NT2/D1 (cell line): ENCODE results near the gene TMEM217.
"Not testable (repeated sequence)": the region's sequence is repeated elsewhere in the genome, so short reads cannot be mapped to it uniquely, and the experiment has no call there.

ENCODE experiments used
- DNase-seq: peaks from one replicate; pipeline ENCODE4 v3.0.0-alpha.2; 2011; ENCODE audit warnings: low read depth, low spot score
- H3K27me3 ChIP-seq: 2 replicates; pipeline ENCODE4 v1.6.0; 2011; ENCODE audit warnings: mild to moderate bottlenecking; ENCODE audit not compliant: insufficient read length, insufficient read depth
- H3K36me3 ChIP-seq: 2 replicates; pipeline ENCODE4 v1.6.1; 2011; ENCODE audit warnings: mild to moderate bottlenecking, low read length, mixed read lengths; ENCODE audit not compliant: insufficient read depth, insufficient read length
- H3K4me1 ChIP-seq: 2 replicates; pipeline ENCODE4 v1.5.1; 2011; ENCODE audit not compliant: insufficient read depth, insufficient read length
- H3K4me3 ChIP-seq: 2 replicates; pipeline ENCODE4 v1.5.1; 2011; ENCODE audit warnings: low read depth; ENCODE audit not compliant: insufficient read length
- H3K9ac ChIP-seq: 2 replicates; pipeline ENCODE4 v1.6.0; 2011; ENCODE audit warnings: low read depth; ENCODE audit not compliant: insufficient read length
- H3K9me3 ChIP-seq: 2 replicates; pipeline ENCODE4 v1.5.1; 2011; ENCODE audit warnings: mild to moderate bottlenecking, low read length; ENCODE audit not compliant: insufficient read depth
- SUZ12 ChIP-seq: IDR thresholded peaks from 2 replicates; pipeline ENCODE4 v1.6.1; 2011; ENCODE audit not compliant: insufficient read length, insufficient read depth; ENCODE audit errors: extremely low read depth
- YY1 ChIP-seq: IDR thresholded peaks from 2 replicates; pipeline ENCODE4 v1.6.1; 2011; ENCODE audit not compliant: insufficient read length, insufficient read depth
- ZNF274 ChIP-seq: IDR thresholded peaks from 2 replicates; pipeline ENCODE4 v1.6.1; 2011; ENCODE audit warnings: mild to moderate bottlenecking, low read depth, low read length

The TMEM217 gene

DNA sequence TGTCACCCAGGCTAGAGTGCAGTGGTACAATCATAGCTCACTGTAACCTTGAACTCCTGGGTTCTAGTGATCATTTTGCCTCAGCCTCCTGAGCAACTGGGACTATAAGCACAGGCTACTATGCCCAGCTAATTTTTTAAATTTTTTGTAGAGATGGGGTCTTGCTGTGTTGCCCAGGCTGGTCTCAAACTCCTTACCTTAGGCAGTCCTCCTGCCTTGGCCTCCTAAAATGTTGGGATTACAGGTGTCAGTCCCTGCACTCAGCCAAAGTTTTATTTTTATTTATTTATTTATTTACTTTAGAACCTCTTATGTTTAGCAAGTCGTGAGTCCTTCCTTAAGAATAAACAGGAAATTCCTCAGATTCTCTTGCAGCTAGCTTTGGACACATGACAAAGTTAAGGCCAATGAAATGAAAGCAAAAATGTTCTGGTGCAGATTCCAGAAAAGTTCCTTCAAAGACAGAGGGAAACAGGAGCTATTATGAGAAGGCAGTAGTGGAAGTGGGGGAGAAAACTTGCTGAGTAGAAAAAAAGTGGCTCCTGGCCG is 68.9 kb downstream of the TMEM217 start:
- Histone ChIP-seq H3K9ac (no peak overlapping the region), H3K36me3 (no peaks in the 10 kb centered on the region), H3K4me3 (no peak overlapping the region), H3K9me3 (no peaks in the 10 kb centered on the region), H3K4me1 (no peaks in the 10 kb centered on the region), H3K27me3 (no peaks in the 10 kb centered on the region)
- no peak for DNase-seq
- TF ChIP-seq YY1 = no peak
- no peak for TF ChIP-seq ZNF274
- TF ChIP-seq SUZ12 = no peak

DNA sequence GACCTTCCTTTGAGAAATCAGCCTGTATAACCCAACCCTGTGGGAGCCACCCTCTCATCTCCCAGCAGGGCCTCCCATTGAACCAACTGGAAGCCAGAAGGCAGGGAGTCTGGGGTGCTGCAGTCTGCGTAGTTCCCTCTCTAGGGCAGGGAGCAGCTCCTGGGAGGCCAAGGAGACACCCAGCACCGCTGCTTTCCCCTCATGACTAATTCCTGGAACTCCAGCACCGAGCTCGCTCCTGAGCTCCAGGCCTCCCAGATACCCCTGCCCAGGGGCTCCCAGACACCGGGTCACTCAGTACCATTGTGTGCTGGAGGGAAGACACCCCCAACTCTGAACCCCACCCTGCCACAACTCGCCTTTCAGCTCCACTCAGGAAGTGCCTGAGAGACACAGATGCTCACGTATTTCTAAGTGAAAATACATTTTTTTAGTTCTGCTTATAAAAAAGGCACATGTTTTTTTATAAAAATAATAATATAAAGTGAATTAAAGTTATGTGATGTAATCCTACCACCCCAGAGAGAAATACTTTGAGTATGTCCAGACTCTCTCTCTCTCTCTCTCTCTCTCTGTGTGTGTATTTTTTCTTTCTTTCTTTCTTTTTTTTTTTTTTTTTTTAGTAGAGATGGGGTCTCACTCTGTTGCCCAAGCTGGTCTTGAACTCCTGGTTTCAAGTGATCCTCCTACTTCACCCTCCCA is 70.5 kb downstream of the TMEM217 start:
- TF ChIP-seq YY1 (no peak), SUZ12 (no peak), ZNF274 (no peak)
- H3K4me1 ChIP-seq = no peaks in the 10 kb centered on the region
- DNase-seq = no peak
- peak overlapping the region; percentile 24 for H3K9ac ChIP-seq
- H3K36me3 ChIP-seq = no peaks in the 10 kb centered on the region
- H3K9me3 ChIP-seq = no peaks in the 10 kb centered on the region
- no peaks in the 10 kb centered on the region for H3K27me3 ChIP-seq
- H3K4me3 ChIP-seq = no peak overlapping the region

DNA sequence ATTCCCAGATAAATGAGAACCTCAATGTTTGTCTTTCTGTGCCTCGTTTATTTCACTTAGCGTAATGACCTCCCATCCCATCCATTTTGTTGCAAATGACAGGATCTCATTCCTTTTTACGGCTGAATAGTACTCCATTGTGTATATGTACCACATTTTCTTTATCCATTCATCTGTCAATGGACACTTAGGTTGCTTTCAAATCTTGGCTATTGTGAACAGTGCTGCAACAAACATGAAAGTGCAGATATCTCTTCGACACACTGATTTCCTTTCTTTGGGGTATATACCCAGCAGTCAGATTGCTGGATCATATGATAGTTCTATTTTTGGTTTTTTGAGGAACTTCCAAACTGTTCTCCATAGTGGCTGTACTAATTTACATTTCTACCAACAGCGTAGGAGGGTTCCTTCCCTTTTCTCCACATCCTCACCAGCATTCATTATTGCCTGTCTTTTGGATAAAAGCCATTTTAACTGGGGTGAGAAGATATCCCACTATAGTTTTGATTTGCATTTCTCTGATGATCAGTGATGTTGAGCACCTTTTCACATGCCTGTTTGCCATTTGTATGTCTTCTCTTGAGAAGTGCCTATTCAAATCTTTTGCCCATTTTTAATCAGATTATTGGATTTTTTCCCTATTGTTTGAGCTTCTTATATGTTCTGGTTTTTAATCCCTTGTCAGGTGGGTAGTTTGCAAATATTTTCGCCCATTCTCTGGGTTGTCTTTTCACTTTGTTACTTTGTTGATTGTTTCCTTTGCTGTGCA is 71.8 kb downstream of the TMEM217 start:
- not testable (repeated sequence) for H3K4me1 ChIP-seq, H3K27me3 ChIP-seq, H3K36me3 ChIP-seq, H3K9me3 ChIP-seq, H3K9ac ChIP-seq, DNase-seq, H3K4me3 ChIP-seq

DNA sequence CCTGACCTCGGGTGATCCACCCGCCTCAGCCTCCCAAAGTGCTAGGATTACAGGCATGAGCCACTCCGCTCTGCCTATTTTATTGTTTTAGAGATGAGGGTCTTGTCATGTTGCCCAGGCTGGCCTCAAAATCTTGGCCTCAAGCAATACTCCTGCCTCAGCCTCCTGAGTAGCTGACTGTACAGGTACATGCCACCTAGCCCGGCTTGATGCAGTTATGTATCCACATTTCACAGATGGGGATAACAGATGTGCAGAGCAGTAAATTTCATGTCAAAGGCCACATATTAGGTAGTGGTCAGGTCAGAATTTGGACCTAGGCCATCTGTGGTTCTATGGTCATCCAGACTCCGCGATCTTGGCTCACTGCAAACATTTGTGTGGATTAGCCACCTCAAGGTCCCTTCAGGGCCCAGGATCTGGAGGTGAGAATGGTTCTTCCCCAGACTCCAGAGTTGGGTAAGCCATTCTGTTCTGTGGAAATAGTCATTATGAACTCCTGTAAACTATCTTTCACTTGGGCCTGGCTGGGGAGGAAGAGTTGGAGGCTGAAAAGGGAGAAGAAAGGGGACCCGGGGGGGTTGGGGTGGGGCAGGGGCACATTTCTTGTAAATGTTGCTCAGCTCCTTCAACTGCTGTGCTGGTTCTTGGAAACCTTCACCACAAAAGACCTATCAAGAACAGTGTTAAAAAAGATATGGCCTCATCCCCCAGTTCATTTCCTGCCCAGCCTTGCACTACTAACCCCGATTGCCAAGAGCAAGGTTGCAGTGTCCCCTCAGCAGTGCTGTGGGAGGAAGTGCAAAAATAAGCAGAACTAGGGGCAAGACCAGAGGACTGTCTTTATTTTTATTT is 75.0 kb downstream of the TMEM217 start:
- no peaks in the 10 kb centered on the region for H3K4me1 ChIP-seq
- H3K27me3 ChIP-seq = no peaks in the 10 kb centered on the region
- no peak for TF ChIP-seq SUZ12
- TF ChIP-seq ZNF274 = no peak
- no peak for TF ChIP-seq YY1
- no peak overlapping the region for H3K4me3 ChIP-seq
- H3K36me3 ChIP-seq = no peaks in the 10 kb centered on the region
- no peak for DNase-seq
- H3K9ac ChIP-seq = no peak overlapping the region
- no peaks in the 10 kb centered on the region for H3K9me3 ChIP-seq

DNA sequence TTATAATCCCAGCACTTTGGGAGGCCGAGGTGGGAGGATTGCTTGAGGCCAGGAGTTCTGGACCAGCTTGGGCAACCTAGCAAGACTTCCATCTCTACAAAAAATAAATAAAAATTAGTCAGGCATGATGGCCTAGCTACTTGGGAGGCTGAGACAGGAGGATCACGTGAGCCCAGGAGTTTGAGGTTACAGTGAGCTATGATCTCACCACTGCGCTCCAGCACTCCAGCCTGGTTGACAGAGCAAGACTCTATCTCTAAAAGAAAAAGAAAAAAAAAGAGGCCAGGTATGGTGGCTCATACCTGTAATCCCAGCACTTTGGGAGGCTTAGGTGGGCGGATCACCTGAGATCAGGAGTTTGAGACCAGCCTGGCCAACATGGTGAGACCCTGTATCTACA is 77.3 kb downstream of the TMEM217 start:
- not testable (repeated sequence) for H3K4me1 ChIP-seq, H3K9me3 ChIP-seq, H3K36me3 ChIP-seq, H3K9ac ChIP-seq, H3K4me3 ChIP-seq, H3K27me3 ChIP-seq, DNase-seq

DNA sequence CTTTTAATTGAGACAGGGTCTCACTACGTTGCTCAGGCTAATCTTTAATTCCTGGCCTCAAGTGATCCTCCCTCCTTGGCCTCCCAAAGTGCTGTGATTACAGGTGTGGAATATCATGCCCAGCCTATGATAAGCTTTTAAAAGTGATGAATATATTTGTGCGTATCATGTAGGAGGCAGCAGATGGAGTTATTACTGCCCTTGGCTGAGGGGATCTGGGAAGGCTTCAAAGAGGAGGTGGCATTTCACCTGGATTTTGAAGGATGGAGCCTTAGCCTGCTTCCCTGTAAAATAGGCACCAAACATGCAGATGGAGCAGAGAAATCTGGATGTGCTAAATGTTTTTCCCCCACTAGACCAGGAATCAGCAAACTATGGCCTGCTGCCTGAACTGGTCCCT is 77.9 kb downstream of the TMEM217 start:
- H3K9ac ChIP-seq = no peak overlapping the region
- H3K4me3 ChIP-seq = no peak overlapping the region
- TF ChIP-seq ZNF274 (no peak), SUZ12 (no peak), YY1 (no peak)
- H3K9me3 ChIP-seq = no peaks in the 10 kb centered on the region
- no peaks in the 10 kb centered on the region for H3K4me1 ChIP-seq
- DNase-seq = no peak
- no peaks in the 10 kb centered on the region for H3K27me3 ChIP-seq
- peaks cover 11% of the 10 kb centered on the region for H3K36me3 ChIP-seq

DNA sequence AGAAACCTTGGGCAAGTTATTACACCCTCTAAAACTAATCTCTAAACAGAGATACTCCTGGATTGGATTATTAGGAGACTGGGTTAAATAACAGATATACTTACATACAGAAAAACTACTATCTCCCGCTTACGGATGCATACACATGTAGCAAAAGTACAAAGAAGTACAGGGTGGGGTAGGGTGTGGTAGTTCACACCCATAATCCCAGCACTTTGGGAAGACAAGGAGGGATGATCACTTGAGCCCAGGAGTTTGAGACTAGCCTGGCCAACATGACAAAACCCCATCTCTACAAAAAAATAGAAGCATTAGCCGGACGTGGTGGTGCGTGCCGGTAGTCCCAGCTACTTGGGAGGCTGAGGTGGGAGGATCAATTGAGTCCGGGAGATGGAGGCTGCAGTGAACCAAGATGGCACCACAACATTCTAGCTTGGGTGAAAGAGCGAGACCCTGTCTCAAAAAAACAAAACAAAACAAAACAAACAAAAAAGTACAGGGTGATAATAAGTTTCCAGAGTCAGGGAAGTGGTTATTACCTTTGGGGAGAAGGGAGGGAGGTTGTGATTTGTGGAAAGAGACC is 79.9 kb downstream of the TMEM217 start:
- no peaks in the 10 kb centered on the region for H3K9me3 ChIP-seq
- TF ChIP-seq SUZ12 (no peak), ZNF274 (no peak), YY1 (no peak)
- H3K36me3 ChIP-seq = peaks cover 32% of the 10 kb centered on the region
- H3K4me3 ChIP-seq = no peak overlapping the region
- no peak for DNase-seq
- H3K27me3 ChIP-seq = no peaks in the 10 kb centered on the region
- peaks cover 4% of the 10 kb centered on the region for H3K4me1 ChIP-seq
- no peak overlapping the region for H3K9ac ChIP-seq
